C4-2B (cell line): ENCODE results near the gene PIK3R6.

Experiments used
- ZFX ChIP-seq: fragments of 450-650 bp; IDR thresholded peaks from 2 replicates; pipeline ENCODE4 v1.6.1; 2017
- TF ChIP-seq, protein P1 (sequence below): fragments of 450-650 bp; conservative IDR thresholded peaks from 2 replicates; pipeline ENCODE4 v1.5.1; 2017; ENCODE audit warnings: mild to moderate bottlenecking

DNA sequence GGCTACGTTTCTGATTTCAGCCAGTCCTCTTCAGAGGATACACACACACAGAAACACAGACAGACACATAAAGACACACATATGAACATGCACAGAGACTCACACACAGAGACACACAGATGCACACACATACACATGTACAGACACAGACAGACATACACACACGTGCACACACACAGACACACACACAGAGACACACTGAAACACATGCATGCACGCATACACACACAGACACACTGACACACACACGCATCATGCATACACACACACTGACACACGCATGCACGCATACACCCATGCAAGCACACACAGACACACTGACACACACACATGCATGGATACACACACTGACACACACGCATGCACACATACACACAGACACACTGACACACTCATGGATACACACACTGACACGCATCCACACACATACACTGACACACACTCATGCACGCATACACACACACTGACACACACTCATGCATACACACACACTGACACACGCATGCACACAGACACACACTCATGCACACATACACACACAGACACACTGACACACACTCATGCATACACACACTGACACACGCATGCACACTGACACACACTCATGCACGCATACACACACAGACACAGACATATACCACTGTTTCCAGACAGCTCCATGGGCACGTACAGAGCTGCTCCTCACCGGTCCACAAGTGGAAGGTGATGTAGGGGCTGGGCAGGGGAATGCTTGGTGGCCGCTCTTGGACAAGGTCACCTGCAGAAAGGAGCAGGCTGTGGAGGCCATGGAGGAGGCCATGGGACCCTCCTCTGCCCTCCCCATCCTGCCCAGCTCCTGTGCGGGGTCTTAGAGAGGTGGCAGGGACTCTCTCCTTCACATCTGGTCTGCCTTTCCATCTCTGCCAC is 38.2 kb downstream of the PIK3R6 start:
- TF ChIP-seq, protein P1, sequence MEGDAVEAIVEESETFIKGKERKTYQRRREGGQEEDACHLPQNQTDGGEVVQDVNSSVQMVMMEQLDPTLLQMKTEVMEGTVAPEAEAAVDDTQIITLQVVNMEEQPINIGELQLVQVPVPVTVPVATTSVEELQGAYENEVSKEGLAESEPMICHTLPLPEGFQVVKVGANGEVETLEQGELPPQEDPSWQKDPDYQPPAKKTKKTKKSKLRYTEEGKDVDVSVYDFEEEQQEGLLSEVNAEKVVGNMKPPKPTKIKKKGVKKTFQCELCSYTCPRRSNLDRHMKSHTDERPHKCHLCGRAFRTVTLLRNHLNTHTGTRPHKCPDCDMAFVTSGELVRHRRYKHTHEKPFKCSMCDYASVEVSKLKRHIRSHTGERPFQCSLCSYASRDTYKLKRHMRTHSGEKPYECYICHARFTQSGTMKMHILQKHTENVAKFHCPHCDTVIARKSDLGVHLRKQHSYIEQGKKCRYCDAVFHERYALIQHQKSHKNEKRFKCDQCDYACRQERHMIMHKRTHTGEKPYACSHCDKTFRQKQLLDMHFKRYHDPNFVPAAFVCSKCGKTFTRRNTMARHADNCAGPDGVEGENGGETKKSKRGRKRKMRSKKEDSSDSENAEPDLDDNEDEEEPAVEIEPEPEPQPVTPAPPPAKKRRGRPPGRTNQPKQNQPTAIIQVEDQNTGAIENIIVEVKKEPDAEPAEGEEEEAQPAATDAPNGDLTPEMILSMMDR, result no peak
- TF ChIP-seq ZFX, result no peak
